HFFc6 (cell line): Measurements from ENCODE around the gene HNRNPA3. TPM values are rescaled to one million over a fixed set of nuclear protein-coding genes. Genes with fewer than 3 reads are reported as not detected.
A peak's percentile ranks its signal among the peaks of the same experiment; 100 is the strongest.
"Not testable (repeated sequence)": the region's sequence is repeated elsewhere in the genome, so short reads cannot be mapped to it uniquely, and the experiment has no call there.

Experiments
- DNase-seq: peaks from one replicate; pipeline ENCODE4 v3.0.0-alpha.2; 2018
- H3K27ac Mint-ChIP-seq: 2 replicates; pipeline ENCODE4 v1.8.0; 2020; ENCODE audit warnings: mild to moderate bottlenecking, mixed read lengths
- H3K27me3 Mint-ChIP-seq: 2 replicates; pipeline ENCODE4 v1.8.0; 2021; ENCODE audit warnings: mild to moderate bottlenecking, moderate library complexity, mixed read lengths; ENCODE audit not compliant: insufficient read depth
- H3K36me3 Mint-ChIP-seq: 2 replicates; pipeline ENCODE4 v1.8.0; 2021; ENCODE audit warnings: low read depth, mixed read lengths
- H3K4me1 Mint-ChIP-seq: 2 replicates; pipeline ENCODE4 v1.8.0; 2020; ENCODE audit warnings: low read depth, mixed read lengths
- H3K4me3 Mint-ChIP-seq: 2 replicates; pipeline ENCODE4 v1.8.0; 2020; ENCODE audit warnings: mild to moderate bottlenecking, moderate library complexity, mixed read lengths
- H3K9me3 Mint-ChIP-seq: 2 replicates; pipeline ENCODE4 v1.8.0; 2020; ENCODE audit warnings: mild to moderate bottlenecking, mixed read lengths
- total RNA-seq, 6 experiments: library from RNA; stranded (reverse); fragmentation: NEBNext Ultra II Directional; extraction: Animal tissue kit (Norgen Biotek cat#: 25700); gene quantifications; 2 replicates in 1 of 6; 3 replicates in 5 of 6; pipeline ENCODE4 v1.2.3, GENCODE V29; 2021
- TF ChIP-seq, protein P1 (sequence below): fragments of 200-600 bp; sonication (generic); IDR thresholded peaks from 2 replicates; pipeline ENCODE4 v1.5.0; 2021; ENCODE audit warnings: antibody characterized with exemption, mild to moderate bottlenecking

Gene HNRNPA3
- total RNA-seq, 6 experiments from 2014 or later, result 165 to 253 (median 205) TPM

DNA sequence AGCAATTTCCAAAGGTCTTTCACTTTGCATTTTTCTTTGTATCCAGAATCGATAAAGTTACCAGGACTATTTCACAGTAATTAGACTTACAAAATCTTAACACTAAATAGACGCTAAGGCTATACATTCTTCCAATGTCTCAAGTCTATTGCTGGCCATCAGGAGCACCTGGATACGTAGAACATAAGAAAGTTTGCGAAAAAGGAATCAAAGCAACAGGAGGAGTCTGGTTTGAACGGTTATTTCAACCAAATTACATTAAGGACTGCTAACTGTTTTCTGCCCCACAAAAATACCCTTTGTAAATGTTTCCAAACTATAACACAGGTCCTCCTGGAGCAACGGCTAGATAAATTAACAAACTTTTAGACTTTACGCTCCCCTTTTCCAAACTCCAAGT lies 1.4 kb upstream of the HNRNPA3 start:
- no peak for DNase-seq
- peak overlapping the region; percentile 99 for H3K27ac Mint-ChIP-seq
- H3K27me3 Mint-ChIP-seq, result peaks cover 2% of the 10 kb centered on the region
- peak overlapping the region; percentile 95 for H3K4me3 Mint-ChIP-seq
- peaks cover 30% of the 10 kb centered on the region for H3K36me3 Mint-ChIP-seq
- TF ChIP-seq, protein P1, sequence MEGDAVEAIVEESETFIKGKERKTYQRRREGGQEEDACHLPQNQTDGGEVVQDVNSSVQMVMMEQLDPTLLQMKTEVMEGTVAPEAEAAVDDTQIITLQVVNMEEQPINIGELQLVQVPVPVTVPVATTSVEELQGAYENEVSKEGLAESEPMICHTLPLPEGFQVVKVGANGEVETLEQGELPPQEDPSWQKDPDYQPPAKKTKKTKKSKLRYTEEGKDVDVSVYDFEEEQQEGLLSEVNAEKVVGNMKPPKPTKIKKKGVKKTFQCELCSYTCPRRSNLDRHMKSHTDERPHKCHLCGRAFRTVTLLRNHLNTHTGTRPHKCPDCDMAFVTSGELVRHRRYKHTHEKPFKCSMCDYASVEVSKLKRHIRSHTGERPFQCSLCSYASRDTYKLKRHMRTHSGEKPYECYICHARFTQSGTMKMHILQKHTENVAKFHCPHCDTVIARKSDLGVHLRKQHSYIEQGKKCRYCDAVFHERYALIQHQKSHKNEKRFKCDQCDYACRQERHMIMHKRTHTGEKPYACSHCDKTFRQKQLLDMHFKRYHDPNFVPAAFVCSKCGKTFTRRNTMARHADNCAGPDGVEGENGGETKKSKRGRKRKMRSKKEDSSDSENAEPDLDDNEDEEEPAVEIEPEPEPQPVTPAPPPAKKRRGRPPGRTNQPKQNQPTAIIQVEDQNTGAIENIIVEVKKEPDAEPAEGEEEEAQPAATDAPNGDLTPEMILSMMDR, result no peak
- H3K9me3 Mint-ChIP-seq, result no peaks in the 10 kb centered on the region
- H3K4me1 Mint-ChIP-seq, result peaks cover 28% of the 10 kb centered on the region

DNA sequence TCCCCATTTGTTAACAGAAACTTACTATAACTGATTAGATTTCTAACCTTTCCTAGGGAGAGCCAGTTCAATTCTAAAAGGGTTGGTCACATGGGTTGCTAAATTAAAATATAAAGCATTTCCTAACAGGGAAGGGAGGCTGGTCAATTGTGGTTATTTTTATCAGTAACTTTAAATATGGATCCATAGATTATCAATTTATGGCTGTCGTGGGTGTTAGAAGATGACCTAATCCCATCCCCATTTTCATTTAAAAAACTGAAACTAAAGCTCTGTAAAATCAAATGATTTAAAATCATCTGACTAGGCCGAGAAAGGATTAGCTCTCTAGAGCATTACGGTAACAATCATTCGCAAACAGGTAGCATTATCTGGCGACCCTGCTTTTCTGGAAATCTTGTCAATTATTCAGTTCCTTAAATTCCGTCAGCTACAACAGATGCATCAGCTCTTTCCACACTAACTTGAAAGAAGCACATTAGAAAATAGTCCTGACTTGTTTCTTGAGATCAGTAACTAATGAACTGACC lies 953 bp upstream of the HNRNPA3 start:
- TF ChIP-seq, protein P1, result no peak
- Mint-ChIP-seq H3K27me3 (peaks cover 2% of the 10 kb centered on the region), H3K4me3 (peak overlapping the region; percentile 95), H3K36me3 (peaks cover 35% of the 10 kb centered on the region), H3K27ac (peak overlapping the region; percentile 99), H3K4me1 (peaks cover 33% of the 10 kb centered on the region), H3K9me3 (no peaks in the 10 kb centered on the region)
- no peak for DNase-seq

DNA sequence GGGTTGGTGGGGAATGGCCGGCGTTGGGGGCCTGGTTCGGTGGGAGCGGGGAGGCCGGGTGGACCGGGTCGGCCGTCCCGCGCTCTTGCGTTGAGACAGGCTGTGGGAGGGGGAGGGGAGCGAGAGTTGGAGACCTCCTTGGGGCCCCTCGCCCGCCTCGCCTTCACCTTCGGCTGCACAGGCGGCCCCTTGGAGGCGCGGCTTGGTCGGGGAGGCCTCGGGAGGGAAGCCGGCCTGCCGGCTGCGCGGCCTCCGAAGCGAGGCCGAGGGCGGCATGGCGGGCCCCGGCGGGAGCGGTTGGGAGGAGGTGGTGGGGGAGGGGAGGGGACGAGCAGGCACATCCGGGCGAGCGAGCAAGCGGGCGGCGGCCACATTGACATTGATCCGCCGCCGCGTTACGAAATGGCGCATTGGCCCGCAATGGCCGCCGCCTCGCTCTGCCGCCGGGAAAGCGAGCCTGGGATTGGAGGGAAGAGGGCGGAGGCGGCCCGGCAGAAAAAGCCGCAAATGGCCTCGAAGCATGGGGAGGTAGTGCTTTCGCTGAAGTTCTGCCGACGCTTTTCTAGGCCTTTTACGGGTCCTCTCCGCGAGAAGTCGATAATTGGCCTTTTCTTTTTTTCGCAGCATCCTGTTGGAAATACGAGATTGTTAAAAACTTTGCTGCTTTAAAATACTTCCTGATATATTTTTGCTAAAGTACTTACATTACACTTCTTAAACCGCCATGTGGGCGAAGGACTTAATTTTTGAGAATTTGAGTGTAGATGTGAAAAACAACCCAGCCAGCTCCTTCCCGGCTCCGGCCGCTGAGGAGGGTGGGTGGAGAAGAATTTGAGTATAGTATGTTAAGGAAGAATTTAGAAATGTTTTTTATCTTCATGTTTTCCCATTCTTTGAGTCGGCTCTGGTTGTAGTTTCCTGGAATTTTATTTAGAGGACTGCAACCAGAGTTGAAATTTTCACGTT lies 580 bp downstream of the HNRNPA3 start:
- TF ChIP-seq, protein P1, result no peak
- H3K36me3 Mint-ChIP-seq, result peaks cover 40% of the 10 kb centered on the region
- H3K9me3 Mint-ChIP-seq, result no peaks in the 10 kb centered on the region
- peak; percentile 89 for DNase-seq
- H3K4me1 Mint-ChIP-seq, result peaks cover 40% of the 10 kb centered on the region
- H3K27me3 Mint-ChIP-seq, result peaks cover 2% of the 10 kb centered on the region
- peak overlapping the region; percentile 95 for H3K4me3 Mint-ChIP-seq
- H3K27ac Mint-ChIP-seq, result peak overlapping the region; percentile 99

DNA sequence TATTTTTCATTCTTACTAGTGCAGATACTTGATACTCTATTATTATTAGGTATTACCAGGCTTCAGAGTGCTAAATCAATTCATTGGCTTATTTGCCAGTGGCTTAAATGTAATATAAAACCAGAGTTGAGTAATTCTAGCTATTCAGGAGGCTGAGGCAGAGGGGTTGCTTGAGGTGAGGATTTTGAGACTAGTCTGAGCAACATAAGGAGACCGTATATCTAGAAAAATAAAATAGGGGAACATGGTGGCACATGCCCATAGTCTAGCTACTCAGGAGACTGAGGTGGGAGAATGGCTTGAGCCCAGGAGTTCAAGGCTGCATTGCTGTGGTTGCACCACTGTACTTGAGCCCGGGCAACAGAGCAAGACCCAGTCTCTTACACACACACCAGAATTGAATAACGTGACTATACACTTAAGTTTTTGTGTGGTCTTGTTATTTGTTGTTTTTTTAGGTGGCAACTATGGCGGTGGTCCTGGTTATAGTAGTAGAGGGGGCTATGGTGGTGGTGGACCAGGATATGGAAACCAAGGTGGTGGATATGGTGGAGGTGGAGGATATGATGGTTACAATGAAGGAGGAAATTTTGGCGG lies 4.8 kb downstream of the HNRNPA3 start:
- Mint-ChIP-seq H3K4me3 (no peak overlapping the region), H3K27me3 (peaks cover 2% of the 10 kb centered on the region)
- TF ChIP-seq, protein P1, result no peak

DNA sequence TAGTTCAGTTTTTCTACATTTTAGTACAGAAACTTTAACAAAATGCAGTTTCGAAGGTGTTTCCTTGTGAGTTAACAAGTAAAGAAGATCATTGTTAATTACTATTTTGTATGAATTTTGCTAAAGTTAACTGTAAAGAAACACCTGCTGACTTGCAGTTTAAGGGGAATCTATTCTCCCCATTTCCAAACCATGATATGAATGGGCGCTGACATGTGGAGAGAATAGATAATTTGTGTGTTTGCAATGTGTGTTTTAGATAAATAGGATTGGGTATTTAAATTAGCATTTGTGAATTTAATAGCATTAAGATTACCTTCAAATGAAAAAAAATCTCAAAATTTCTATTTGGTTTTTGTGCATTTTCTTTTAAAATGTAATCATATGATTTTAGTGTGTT lies 7.2 kb downstream of the HNRNPA3 start:
- Mint-ChIP-seq H3K4me1 (peaks cover 47% of the 10 kb centered on the region), H3K36me3 (peaks cover 65% of the 10 kb centered on the region)
- H3K4me3 Mint-ChIP-seq, DNase-seq, H3K27ac Mint-ChIP-seq, H3K9me3 Mint-ChIP-seq, H3K27me3 Mint-ChIP-seq: not testable (repeated sequence)

More for the DNA sequence above, 4.8 kb downstream of the HNRNPA3 start:
- DNase-seq, result no peak
- no peaks in the 10 kb centered on the region for H3K9me3 Mint-ChIP-seq
- peak overlapping the region; percentile 49 for H3K27ac Mint-ChIP-seq
- H3K4me1 Mint-ChIP-seq, result peaks cover 48% of the 10 kb centered on the region
- H3K36me3 Mint-ChIP-seq, result peaks cover 74% of the 10 kb centered on the region
